CD4-positive, alpha-beta T cell (primary cell): ENCODE measurements around the gene SYT9. TPM values are rescaled to one million over a fixed set of nuclear protein-coding genes. Genes with fewer than 3 reads are reported as not detected.

Experiments used
- ATAC-seq: fragments of 200-7000 bp; cut with Tn5 transposase; one replicate; pipeline ENCODE4 v1.10.0; 2022; ENCODE audit warnings: mild to moderate bottlenecking; ENCODE audit not compliant: poor library complexity
- CTCF ChIA-PET: fragments of 350-600 bp; sonication (Branson Sonifier 250); formaldehyde crosslinking; loops from one replicate; lab custom pipeline; 2021; ENCODE audit warnings: antibody characterized with exemption, inconsistent platforms; lab: Charles Lee
- POLR2A ChIA-PET: fragments of 350-600 bp; sonication (Branson Sonifier 250); formaldehyde crosslinking; loops from one replicate; lab custom pipeline; 2021; ENCODE audit warnings: antibody characterized with exemption, inconsistent platforms; lab: Charles Lee
- DNase-seq, 14 experiments: peaks; one replicate each; pipeline ENCODE4 v3.0.0-alpha.2; 2013 to 2020; ENCODE audit warnings: mixed read lengths in 2 of 14
- H3K27ac ChIP-seq, 2 donors: one replicate each; pipeline versions ENCODE4 v1.5.1 to v1.7.0; 2013; ENCODE audit warnings: low read length in 2 of 2, low read depth in 1 of 2, mild to moderate bottlenecking in 1 of 2
- H3K27me3 ChIP-seq, 2 experiments: 1 replicate in 1 of 2; 2 replicates in 1 of 2; pipeline versions ENCODE4 v1.6.1 to v1.7.0; 2013; ENCODE audit warnings: low read length in 2 of 2, control low read depth in 1 of 2, mild to moderate bottlenecking in 1 of 2, moderate library complexity in 1 of 2; ENCODE audit not compliant: insufficient read depth in 2 of 2, control insufficient read depth in 1 of 2
- H3K36me3 ChIP-seq: one replicate; pipeline ENCODE4 v1.6.1; 2013; ENCODE audit warnings: low read length, control low read depth; ENCODE audit not compliant: insufficient read depth
- H3K4me1 ChIP-seq: one replicate; pipeline ENCODE4 v1.6.1; 2013; ENCODE audit warnings: low read length, control low read depth; ENCODE audit not compliant: insufficient read depth
- H3K4me3 ChIP-seq: one replicate; pipeline ENCODE4 v1.5.1; 2013; ENCODE audit warnings: mild to moderate bottlenecking, low read length, moderate library complexity
- H3K9me3 ChIP-seq, 2 experiments: 1 replicate in 1 of 2; 2 replicates in 1 of 2; pipeline versions ENCODE4 v1.6.1 to v1.7.0; 2013; ENCODE audit warnings: low read length in 2 of 2, mild to moderate bottlenecking in 2 of 2, control low read depth in 1 of 2, moderate library complexity in 1 of 2; ENCODE audit not compliant: control insufficient read depth in 1 of 2, insufficient read depth in 1 of 2
- H3K27ac Mint-ChIP-seq: one replicate; pipeline ENCODE4 v1.8.0; 2020; ENCODE audit warnings: mixed read lengths
- H3K27me3 Mint-ChIP-seq: one replicate; pipeline ENCODE4 v1.8.0; 2021; ENCODE audit warnings: mixed read lengths
- H3K36me3 Mint-ChIP-seq: one replicate; pipeline ENCODE4 v1.8.0; 2021; ENCODE audit warnings: low read depth, mixed read lengths
- H3K4me1 Mint-ChIP-seq: one replicate; pipeline ENCODE4 v1.8.0; 2021; ENCODE audit warnings: low read depth, mixed read lengths
- H3K4me3 Mint-ChIP-seq: one replicate; pipeline ENCODE4 v1.8.0; 2020; ENCODE audit warnings: mild to moderate bottlenecking, mixed read lengths
- H3K9me3 Mint-ChIP-seq: one replicate; pipeline ENCODE4 v1.8.0; 2020; ENCODE audit warnings: mixed read lengths
- CTCF ChIP-seq: fragments of 200-600 bp; IDR thresholded peaks from one replicate; pipeline ENCODE4 v1.8.0; 2022; ENCODE audit warnings: antibody characterized with exemption, mild to moderate bottlenecking
- intact Hi-C, 2 experiments: fragments of 100-400 bp; cut with DNase I in 1 of 2; cut with micrococcal nuclease in 1 of 2; formaldehyde crosslinking; loops; one replicate each; pipeline versions ENCODE4 v1.15.1 to v1.9.0; 2023 to 2025; cut with DNase I, micrococcal nuclease
- total RNA-seq, 174 experiments: library from RNA in 2 of 174; stranded (reverse) in 2 of 174; gene quantifications; one replicate each; pipeline ENCODE4 v1.2.3 and lab custom pipeline; 2021 to 2026

The SYT9 gene
- total RNA-seq, 2 experiments from 2014 or later, result not detected

GRCh38 chr11:7311903-7312302 is 60.2 kb downstream of the SYT9 start:
- H3K27ac Mint-ChIP-seq, result no peak overlapping the region
- H3K4me3 Mint-ChIP-seq, result no peak overlapping the region
- no peaks in the 10 kb centered on the region for H3K9me3 ChIP-seq
- H3K9me3 Mint-ChIP-seq, result no peaks in the 10 kb centered on the region
- intact Hi-C loops, result no loop called here
- no peak overlapping the region for H3K4me3 ChIP-seq
- H3K4me1 Mint-ChIP-seq, result no peaks in the 10 kb centered on the region
- no peaks in the 10 kb centered on the region for H3K36me3 Mint-ChIP-seq
- DNase-seq (no peak), ATAC-seq (no peak)
- peaks cover 22% of the 10 kb centered on the region for H3K27me3 Mint-ChIP-seq
- ChIA-PET POLR2A (no interaction called here), CTCF (no interaction called here)
- H3K27me3 ChIP-seq, result peaks cover 4% of the 10 kb centered on the region in 2 experiments
- no peak for TF ChIP-seq CTCF
- H3K36me3 ChIP-seq, result no peaks in the 10 kb centered on the region
- H3K27ac ChIP-seq, result no peak overlapping the region
- no peaks in the 10 kb centered on the region for H3K4me1 ChIP-seq

- no peak for TF ChIP-seq CTCF
- POLR2A ChIA-PET, result no interaction called here
Measured at GRCh38 chr11:7314811-7315604, 63.3 kb downstream of the SYT9 start.

GRCh38 chr11:7319501-7319900 is 67.8 kb downstream of the SYT9 start:
- Mint-ChIP-seq H3K27ac (no peak overlapping the region), H3K36me3 (no peaks in the 10 kb centered on the region), H3K9me3 (no peaks in the 10 kb centered on the region), H3K27me3 (peaks cover 20% of the 10 kb centered on the region), H3K4me3 (no peak overlapping the region), H3K4me1 (no peaks in the 10 kb centered on the region)
- TF ChIP-seq CTCF, result no peak
- ChIA-PET POLR2A (no interaction called here), CTCF (no interaction called here)
- no peaks in the 10 kb centered on the region for H3K9me3 ChIP-seq
- no peaks in the 10 kb centered on the region for H3K4me1 ChIP-seq
- no peak overlapping the region for H3K4me3 ChIP-seq
- H3K27me3 ChIP-seq, result peaks cover 4 to 9% of the 10 kb centered on the region in 2 experiments
- no peak overlapping the region for H3K27ac ChIP-seq
- no peak for DNase-seq
- ATAC-seq, result no peak
- intact Hi-C loops, result no loop called here
- no peaks in the 10 kb centered on the region for H3K36me3 ChIP-seq

More at GRCh38 chr11:7314811-7315604, 63.3 kb downstream of the SYT9 start:
- intact Hi-C loops, result no loop called here
- Mint-ChIP-seq H3K36me3 (no peaks in the 10 kb centered on the region), H3K4me3 (no peak overlapping the region), H3K4me1 (no peaks in the 10 kb centered on the region), H3K9me3 (no peaks in the 10 kb centered on the region), H3K27me3 (peaks cover 24% of the 10 kb centered on the region), H3K27ac (no peak overlapping the region)
- no peaks in the 10 kb centered on the region for H3K9me3 ChIP-seq
- CTCF ChIA-PET, result no interaction called here
- no peak overlapping the region for H3K4me3 ChIP-seq
- no peaks in the 10 kb centered on the region for H3K36me3 ChIP-seq
- ATAC-seq, result no peak
- DNase-seq, result no peak
- H3K27ac ChIP-seq, result no peak overlapping the region
- H3K27me3 ChIP-seq, result peaks cover 0 to 4% of the 10 kb centered on the region in 2 experiments
- no peaks in the 10 kb centered on the region for H3K4me1 ChIP-seq
